ENCODE results near the gene ANKRD53.

GRCh38 chr2:70961648-70961994 lies 16.8 kb upstream of the ANKRD53 start:
- TF ChIP-seq CTCF (IDR thresholded peaks at IDR 0.05), result no peak
- no peak for TF ChIP-seq POLR2A (IDR thresholded peaks at IDR 0.05)

Data from esophagus squamous epithelium (tissue), 4 donors.